Smooth muscle cell of the pulmonary artery (primary cell): ENCODE results near the gene ORAI1. TPM values are rescaled to one million over a fixed set of nuclear protein-coding genes. Genes with fewer than 3 reads are reported as not detected.

Source experiments
- total RNA-seq: library from RNA; depleted of rRNA; stranded (reverse); fragments of >200 nt; gene quantifications from 2 replicates; pipeline ENCODE4 v1.2.3, GENCODE V29; 2014

The ORAI1 gene
- total RNA-seq = 8.7 and 14.1 TPM in 2 replicates

GRCh38 chr12:121626087-121626852, at the start of gene ORAI1:
TSS of gene ORAI1 (plus strand) at chr12:121626530.

GRCh38 chr12:121580959-121581685, 45.2 kb upstream of the ORAI1 start, which contains the start of gene KDM2B:
TSS of gene KDM2B (minus strand) at chr12:121581023. CDS start at chr12:121580911, 112 bp downstream.

GRCh38 chr12:121669521-121669900, 43.2 kb downstream of the ORAI1 start, which contains the start of gene MORN3:
TSS of gene MORN3 (minus strand) at chr12:121669654. CDS start at chr12:121669483, 171 bp downstream.

Other genes starting within 250 kb of the ORAI1 start
- 61.3 and 88.2 TPM in 2 replicates for gene RNF34, start 226.4 kb upstream of the ORAI1 start, total RNA-seq
- gene KDM2B, start 45.5 kb upstream of the ORAI1 start, total RNA-seq = 24.4 and 34.4 TPM in 2 replicates
- gene MORN3, start 43.1 kb downstream of the ORAI1 start, total RNA-seq = 0.65 and 0.86 TPM in 2 replicates
- 14.7 and 26.3 TPM in 2 replicates for gene TMEM120B, start 86.2 kb downstream of the ORAI1 start, total RNA-seq
- gene RHOF, start 167.2 kb downstream of the ORAI1 start, total RNA-seq = 2.2 and 3.9 TPM in 2 replicates
- 4.8 and 5.6 TPM in 2 replicates for gene SETD1B, start 177.5 kb downstream of the ORAI1 start, total RNA-seq
- 0.46 and 1.4 TPM in 2 replicates for gene HPD, start 232.3 kb downstream of the ORAI1 start, total RNA-seq